Tibial nerve (tissue), 4 donors: Measurements from ENCODE around the gene SNAPIN. TPM values are rescaled to one million over a fixed set of nuclear protein-coding genes. Genes with fewer than 3 reads are reported as not detected.
A peak's percentile ranks its signal among the peaks of the same experiment; 100 is the strongest.

Experiments used
- DNase-seq, 2 donors: peaks; one replicate each; pipeline ENCODE4 v3.0.0-alpha.2; 2019; ENCODE audit warnings: low spot score in 2 of 2
- H3K27ac ChIP-seq, 4 donors: fragments of 200-600 bp; sonication (generic) in 3 of 4; one replicate each; pipeline ENCODE4 v1.5.1; 2017 to 2019; ENCODE audit warnings: mild to moderate bottlenecking in 1 of 4
- H3K27me3 ChIP-seq, 2 donors: fragments of 200-600 bp; sonication (generic) in 1 of 2; one replicate each; pipeline versions ENCODE4 v1.5.1 to v1.6.0; 2017 to 2019
- H3K36me3 ChIP-seq, 3 donors: fragments of 200-600 bp; sonication (generic); one replicate each; pipeline ENCODE4 v1.5.1; 2018 to 2019
- H3K4me1 ChIP-seq, 4 donors: fragments of 200-600 bp; sonication (generic) in 3 of 4; one replicate each; pipeline ENCODE4 v1.5.1; 2017 to 2019
- H3K4me3 ChIP-seq, 4 donors: fragments of 200-600 bp; sonication (generic) in 3 of 4; one replicate each; pipeline ENCODE4 v1.5.1; 2017 to 2019; ENCODE audit warnings: mild to moderate bottlenecking in 1 of 4, moderate library complexity in 1 of 4
- H3K9me3 ChIP-seq, 4 donors: fragments of 200-600 bp; sonication (generic) in 3 of 4; one replicate each; pipeline ENCODE4 v1.5.1; 2017 to 2019
- EP300 ChIP-seq, 2 donors: sonication (generic); formaldehyde crosslinking; IDR thresholded peaks; one replicate each; pipeline ENCODE4 v1.6.1; 2017; ENCODE audit warnings: antibody characterized with exemption in 2 of 2, mild to moderate bottlenecking in 1 of 2
- POLR2A ChIP-seq, 2 donors: fragments of 450-650 bp; IDR thresholded peaks; one replicate each; pipeline ENCODE4 v1.6.1; 2017; ENCODE audit warnings: antibody characterized with exemption in 2 of 2, mild to moderate bottlenecking in 2 of 2, moderate library complexity in 2 of 2
- WGBS, 2 donors: methylation state at CpG; one replicate each; pipeline ENCODE4 v1.1.5; 2018; 5-methylcytosine and 5-hydroxymethylcytosine counted together
- total RNA-seq, 4 donors: library from RNA; depleted of rRNA; stranded (reverse); fragments of >200 nt; gene quantifications; one replicate each; pipeline ENCODE4 v1.1.0, GENCODE V29; 2016
- TF ChIP-seq, protein P1 (sequence below), 5 experiments: fragments of 200-600 bp in 3 of 5; fragments of 450-650 bp in 2 of 5; sonication (generic) in 3 of 5; IDR thresholded peaks; one replicate each; pipeline ENCODE4 v1.5.1; 2016 to 2019; ENCODE audit warnings: antibody characterized with exemption in 5 of 5, mild to moderate bottlenecking in 3 of 5, moderate library complexity in 2 of 5

The SNAPIN gene
- total RNA-seq, 4 donors from 2014 or later, result 34.1 to 59.9 (median 43.7) TPM

DNA sequence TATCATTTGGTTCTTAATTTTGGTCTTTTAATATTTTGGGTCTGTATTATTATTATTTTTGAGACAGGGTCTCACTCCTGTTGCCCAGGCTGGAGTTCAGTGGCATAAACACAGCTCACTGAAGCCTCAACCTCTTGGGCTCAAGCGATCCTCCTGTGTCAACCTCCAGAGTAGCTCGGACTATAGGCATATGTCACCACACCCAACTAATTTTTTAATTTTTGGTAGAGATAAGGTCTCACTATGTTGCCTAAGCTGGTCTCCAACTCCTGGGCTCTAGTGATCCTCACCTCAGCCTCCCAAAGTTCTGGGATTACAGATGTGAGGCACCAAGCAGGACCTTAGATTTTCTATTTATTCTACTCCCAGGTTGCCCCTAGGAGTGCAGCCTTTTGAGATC is 15.0 kb downstream of the SNAPIN start:
- Histone ChIP-seq H3K36me3 (peaks cover 0 to 8% (median 0%) of the 10 kb centered on the region in 3 donors), H3K27me3 (peaks cover 0 to 16% of the 10 kb centered on the region in 2 donors), H3K4me1 (peaks cover 0 to 35% (median 18%) of the 10 kb centered on the region in 4 donors), H3K9me3 (no peaks in the 10 kb centered on the region), H3K27ac (no peak overlapping the region), H3K4me3 (no peak overlapping the region)
- WGBS, 2 donors, result 97% methylated on average over 2 of the region's 2 CpGs
- DNase-seq, result no peak
- TF ChIP-seq POLR2A (IDR thresholded peaks at IDR 0.05) (no peak), EP300 (IDR thresholded peaks at IDR 0.05) (no peak)
- TF ChIP-seq, protein P1, sequence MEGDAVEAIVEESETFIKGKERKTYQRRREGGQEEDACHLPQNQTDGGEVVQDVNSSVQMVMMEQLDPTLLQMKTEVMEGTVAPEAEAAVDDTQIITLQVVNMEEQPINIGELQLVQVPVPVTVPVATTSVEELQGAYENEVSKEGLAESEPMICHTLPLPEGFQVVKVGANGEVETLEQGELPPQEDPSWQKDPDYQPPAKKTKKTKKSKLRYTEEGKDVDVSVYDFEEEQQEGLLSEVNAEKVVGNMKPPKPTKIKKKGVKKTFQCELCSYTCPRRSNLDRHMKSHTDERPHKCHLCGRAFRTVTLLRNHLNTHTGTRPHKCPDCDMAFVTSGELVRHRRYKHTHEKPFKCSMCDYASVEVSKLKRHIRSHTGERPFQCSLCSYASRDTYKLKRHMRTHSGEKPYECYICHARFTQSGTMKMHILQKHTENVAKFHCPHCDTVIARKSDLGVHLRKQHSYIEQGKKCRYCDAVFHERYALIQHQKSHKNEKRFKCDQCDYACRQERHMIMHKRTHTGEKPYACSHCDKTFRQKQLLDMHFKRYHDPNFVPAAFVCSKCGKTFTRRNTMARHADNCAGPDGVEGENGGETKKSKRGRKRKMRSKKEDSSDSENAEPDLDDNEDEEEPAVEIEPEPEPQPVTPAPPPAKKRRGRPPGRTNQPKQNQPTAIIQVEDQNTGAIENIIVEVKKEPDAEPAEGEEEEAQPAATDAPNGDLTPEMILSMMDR (IDR thresholded peaks at IDR 0.05), result no peak

DNA sequence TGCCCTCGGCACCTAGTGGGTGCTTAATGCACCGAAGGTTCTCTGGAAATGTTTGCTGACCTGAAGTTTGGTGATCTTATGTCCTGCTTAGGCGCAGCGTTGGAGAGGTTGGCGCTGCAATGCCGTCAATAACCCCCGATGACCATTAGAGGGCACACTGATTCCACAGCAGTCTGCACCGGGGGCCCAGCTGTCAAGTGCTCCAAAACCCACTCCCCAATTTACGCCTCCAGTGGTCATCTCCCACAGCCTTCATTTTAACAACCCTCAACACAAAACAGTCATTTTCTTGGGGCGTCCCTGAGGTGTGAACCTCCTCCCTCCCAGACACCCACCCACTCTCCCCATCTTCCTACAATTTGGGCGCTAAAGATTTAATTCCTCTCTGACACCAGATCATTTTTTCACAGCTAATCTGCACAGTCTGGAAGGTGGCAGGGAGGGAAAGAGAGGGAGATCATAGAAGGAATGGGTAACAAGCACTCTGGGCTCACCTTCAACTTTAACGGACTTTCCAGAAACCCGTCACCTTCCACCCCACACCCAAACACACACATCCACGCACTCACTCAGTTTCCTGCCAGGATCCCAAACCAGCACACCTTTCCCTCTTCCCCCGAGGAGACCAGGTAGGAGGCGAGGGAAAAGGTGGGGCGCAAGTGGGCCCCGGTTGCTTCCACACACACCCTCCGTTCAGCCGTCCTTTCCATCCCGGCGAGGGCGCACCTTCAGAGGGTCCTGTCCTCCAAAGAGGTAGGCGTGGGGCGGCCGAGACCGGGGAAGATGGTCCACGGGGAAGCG is 19.4 kb downstream of the SNAPIN start:
- DNase-seq, result peak; percentile 26 to 64
- peaks cover 0 to 47% of the 10 kb centered on the region in 2 donors for H3K27me3 ChIP-seq
- TF ChIP-seq EP300 (IDR thresholded peaks at IDR 0.05), result peak in 1 of 2 donors; percentile 15
- TF ChIP-seq POLR2A (IDR thresholded peaks at IDR 0.05), result no peak
- TF ChIP-seq, protein P1 (IDR thresholded peaks at IDR 0.05), result peak; percentile 80 to 89 (median 85)

DNA sequence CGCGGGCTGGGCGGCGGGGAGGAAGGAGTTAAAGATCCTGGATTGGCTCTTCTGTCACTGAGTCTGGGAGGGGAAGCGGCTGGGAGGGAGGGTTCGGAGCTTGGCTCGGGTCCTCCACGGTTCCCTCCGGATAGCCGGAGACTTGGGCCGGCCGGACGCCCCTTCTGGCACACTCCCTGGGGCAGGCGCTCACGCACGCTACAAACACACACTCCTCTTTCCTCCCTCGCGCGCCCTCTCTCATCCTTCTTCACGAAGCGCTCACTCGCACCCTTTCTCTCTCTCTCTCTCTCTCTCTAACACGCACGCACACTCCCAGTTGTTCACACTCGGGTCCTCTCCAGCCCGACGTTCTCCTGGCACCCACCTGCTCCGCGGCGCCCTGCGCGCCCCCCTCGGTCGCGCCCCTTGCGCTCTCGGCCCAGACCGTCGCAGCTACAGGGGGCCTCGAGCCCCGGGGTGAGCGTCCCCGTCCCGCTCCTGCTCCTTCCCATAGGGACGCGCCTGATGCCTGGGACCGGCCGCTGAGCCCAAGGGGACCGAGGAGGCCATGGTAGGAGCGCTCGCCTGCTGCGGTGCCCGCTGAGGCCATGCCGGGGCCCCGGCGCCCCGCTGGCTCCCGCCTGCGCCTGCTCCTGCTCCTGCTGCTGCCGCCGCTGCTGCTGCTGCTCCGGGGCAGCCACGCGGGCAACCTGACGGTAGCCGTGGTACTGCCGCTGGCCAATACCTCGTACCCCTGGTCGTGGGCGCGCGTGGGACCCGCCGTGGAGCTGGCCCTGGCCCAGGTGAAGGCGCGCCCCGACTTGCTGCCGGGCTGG is 20.2 kb downstream of the SNAPIN start, which contains the start of gene NPR1:
NPR1 (plus strand) TSS at position 170 of the 818 bp plus-strand sequence; CDS start at position 591, 421 bp downstream.
- Histone ChIP-seq H3K27me3 (peaks cover 0 to 47% of the 10 kb centered on the region in 2 donors), H3K9me3 (no peaks in the 10 kb centered on the region), H3K27ac (peak within 1 kb of the TSS in 3 of 4 donors; percentile 17 to 75 (median 17)), H3K4me1 (peaks cover 0 to 32% (median 21%) of the 10 kb centered on the region in 4 donors), H3K4me3 (peak within 1 kb of the TSS; percentile 41 to 67 (median 48)), H3K36me3 (no peaks in the 10 kb centered on the region)
- DNase-seq, result peak; percentile 32 to 62
- WGBS, 2 donors, result 1 to 2% methylated on average over 42 to 55 of the region's 78 CpGs
- TF ChIP-seq POLR2A (IDR thresholded peaks at IDR 0.05), result no peak
- TF ChIP-seq, protein P1 (IDR thresholded peaks at IDR 0.05), result no peak
- no peak for TF ChIP-seq EP300 (IDR thresholded peaks at IDR 0.05)

More for the DNA sequence above, 19.4 kb downstream of the SNAPIN start:
- Histone ChIP-seq H3K36me3 (no peaks in the 10 kb centered on the region), H3K9me3 (no peaks in the 10 kb centered on the region), H3K4me1 (peaks cover 0 to 32% (median 21%) of the 10 kb centered on the region in 4 donors), H3K27ac (peak overlapping the region in 1 of 4 donors; percentile 75), H3K4me3 (peak overlapping the region; percentile 41 to 67 (median 48))
- WGBS, 2 donors, result 2% methylated on average over 29 of the region's 29 CpGs

- TF ChIP-seq, protein P1 (IDR thresholded peaks at IDR 0.05), result peak in 3 of 5 experiments; percentile 19 to 53 (median 49)
- TF ChIP-seq POLR2A (IDR thresholded peaks at IDR 0.05) (no peak), EP300 (IDR thresholded peaks at IDR 0.05) (no peak)
Observed at GRCh38 chr1:153679337-153680119, 21.0 kb downstream of the SNAPIN start.

More at GRCh38 chr1:153679337-153680119, 21.0 kb downstream of the SNAPIN start:
- Histone ChIP-seq H3K27me3 (peaks cover 0 to 47% of the 10 kb centered on the region in 2 donors), H3K9me3 (no peaks in the 10 kb centered on the region), H3K4me3 (peak overlapping the region; percentile 41 to 67 (median 48)), H3K27ac (peak overlapping the region in 3 of 4 donors; percentile 17 to 75 (median 17)), H3K36me3 (no peaks in the 10 kb centered on the region), H3K4me1 (peaks cover 0 to 32% (median 21%) of the 10 kb centered on the region in 4 donors)
- DNase-seq, result no peak
- 1 to 2% methylated on average over 18 to 27 of the region's 73 CpGs for WGBS, 2 donors
